HepG2 (cell line): ENCODE results near the gene OR6B3. TPM values are rescaled to one million over a fixed set of nuclear protein-coding genes. Genes with fewer than 3 reads are reported as not detected.
"Not testable (repeated sequence)": the region's sequence is repeated elsewhere in the genome, so short reads cannot be mapped to it uniquely, and the experiment has no call there.

ENCODE experiments used
- ATAC-seq: fragments of 200-7000 bp; cut with Tn5 transposase; 3 replicates; pipeline ENCODE4 v1.9.1; 2020; ENCODE audit warnings: mild to moderate bottlenecking, moderate library complexity
- BruUV-seq: library from RNA; stranded (reverse); fragments of 400-500 nt; replicated peaks from 2 replicates; lab custom pipeline; 2021; lab: Mats Ljungman, UMichigan
- CTCF ChIA-PET: fragments of 300-600 bp; formaldehyde crosslinking; extraction: SDS; loops from one replicate; lab custom pipeline; 2021; ENCODE audit warnings: low total read pairs, inconsistent platforms, low intra/inter-chr PET ratio; lab: Yijun Ruan, JAX
- POLR2A ChIA-PET: fragments of 350-600 bp; sonication (Branson Sonifier 250); formaldehyde crosslinking; loops from one replicate; lab custom pipeline; 2020; ENCODE audit warnings: antibody characterized with exemption, inconsistent platforms; lab: Yijun Ruan, JAX
- DNase-seq: peaks from one replicate; pipeline ENCODE4 v3.0.0-alpha.2; 2015; ENCODE audit warnings: low spot score
- FAIRE-seq: peaks from 3 replicates; lab custom pipeline; 2011; peaks lifted over from hg19 to GRCh38; lab: Jason Lieb, UNC
- H2AFZ ChIP-seq: one replicate; pipeline ENCODE4 v1.6.1; 2011; ENCODE audit warnings: low read length, inconsistent platforms
- H3K27ac ChIP-seq: fragments of 300-600 bp; 3 replicates; pipeline ENCODE4 v1.8.0; 2011; ENCODE audit warnings: mixed run types, mild to moderate bottlenecking, mixed read lengths, low read length, inconsistent platforms; ENCODE audit not compliant: insufficient read depth; ENCODE audit errors: extremely low read length
- H3K27me3 ChIP-seq, 2 experiments: fragments of 200-600 bp in 1 of 2; 2 replicates in 1 of 2; 3 replicates in 1 of 2; pipeline versions ENCODE4 v1.6.0 to v1.8.0; 2011; ENCODE audit warnings: low read length in 2 of 2, mild to moderate bottlenecking in 2 of 2, moderate library complexity in 2 of 2, inconsistent platforms in 1 of 2; ENCODE audit not compliant: insufficient read depth in 2 of 2, control insufficient read depth in 1 of 2
- H3K36me3 ChIP-seq, 2 experiments: fragments of 200-600 bp in 1 of 2; replicated peaks in 1 of 2; 2 replicates in 1 of 2; 3 replicates in 1 of 2; pipeline versions ENCODE4 v1.5.1 to v1.8.0; 2011; ENCODE audit warnings: low read length in 2 of 2, inconsistent platforms in 1 of 2; ENCODE audit not compliant: insufficient read depth in 2 of 2, control insufficient read depth in 1 of 2
- H3K4me1 ChIP-seq: 2 replicates; pipeline ENCODE4 v1.5.1; 2012; ENCODE audit warnings: low read length, inconsistent platforms; ENCODE audit not compliant: insufficient read depth
- H3K4me2 ChIP-seq: 2 replicates; pipeline ENCODE4 v1.6.0; 2011; ENCODE audit warnings: low read depth, low read length, inconsistent platforms
- H3K4me3 ChIP-seq, 3 experiments: fragments of 200-600 bp in 1 of 3; sonication (generic), shearing (Covaris generic) in 1 of 3; replicated peaks in 1 of 3; 2 replicates each; pipeline ENCODE4 v1.5.1; 2011 to 2016; ENCODE audit warnings: low read length in 3 of 3, inconsistent platforms in 2 of 3, low read depth in 2 of 3, mild to moderate bottlenecking in 2 of 3, control low read depth in 1 of 3, mixed read lengths in 1 of 3; ENCODE audit not compliant: insufficient read depth in 1 of 3
- H3K79me2 ChIP-seq: one replicate; pipeline ENCODE4 v1.6.1; 2011; ENCODE audit warnings: low read length, inconsistent platforms; ENCODE audit not compliant: insufficient read depth
- H3K9ac ChIP-seq: 2 replicates; pipeline ENCODE4 v1.6.0; 2011; ENCODE audit warnings: mild to moderate bottlenecking, low read depth, low read length, inconsistent platforms; ENCODE audit not compliant: insufficient read depth
- H3K9me3 ChIP-seq: 2 replicates; pipeline ENCODE4 v1.5.1; 2012; ENCODE audit warnings: mild to moderate bottlenecking, low read length
- H4K20me1 ChIP-seq: 2 replicates; pipeline ENCODE4 v1.6.0; 2011; ENCODE audit warnings: inconsistent platforms, mild to moderate bottlenecking, low read length, moderate library complexity; ENCODE audit not compliant: insufficient read depth
- HMGXB3 ChIP-seq: sonication (generic); formaldehyde crosslinking; IDR thresholded peaks from 2 replicates; pipeline ENCODE4 v1.4.0; 2020; ENCODE audit warnings: missing genetic modification reagents, borderline replicate concordance
- KLF6 ChIP-seq: IDR thresholded peaks from 2 replicates; pipeline ENCODE4 v1.8.0; 2016; ENCODE audit warnings: missing biosample characterization, missing genetic modification reagents
- TOE1 ChIP-seq: sonication (generic); formaldehyde crosslinking; IDR thresholded peaks from 2 replicates; pipeline ENCODE4 v1.4.0; 2020; ENCODE audit warnings: mild to moderate bottlenecking, missing genetic modification reagents
- ZFP36L2 ChIP-seq: sonication (generic); formaldehyde crosslinking; IDR thresholded peaks from 2 replicates; pipeline ENCODE4 v1.4.0; 2020; ENCODE audit warnings: missing genetic modification reagents
- WGBS: methylation state at CpG from one replicate; pipeline ENCODE4 v1.1.6; 2017; ENCODE audit warnings: low lambda C conversion rate; 5-methylcytosine and 5-hydroxymethylcytosine counted together
- in situ Hi-C: cut with HindIII; loops from 2 replicates; pipeline ENCODE4 v1.10.0; 2017; ENCODE audit warnings: low pct_unique_long_range_greater_than_20kb; ENCODE audit not compliant: extremely low pct_ligation_motif_present
- intact Hi-C: fragments of 100-400 bp; cut with micrococcal nuclease; formaldehyde crosslinking; loops from one replicate; pipeline ENCODE4 v1.10.0; 2022; ENCODE audit not compliant: unreplicated experiment
- polyA plus RNA-seq, 8 experiments: library from polyadenylated mRNA; depleted of rRNA in 3 of 8; stranded (reverse) in 7 of 8; unstranded in 1 of 8; fragments of >200 nt; fragmentation: Illumina TruSeq in 4 of 8; extraction: Trizol in 4 of 8; gene quantifications; 2 replicates each; pipeline versions ENCODE4 v1.2.1 to v1.2.3, GENCODE V29; 2011 to 2016; ENCODE audit warnings: low read depth in 4 of 8, missing spikeins in 1 of 8, mixed read lengths in 1 of 8; ENCODE audit not compliant: insufficient read depth in 1 of 8
- total RNA-seq, 5 experiments: library from RNA; depleted of rRNA; stranded (reverse); fragments of >200 nt; fragmentation: Illumina TruSeq; extraction: Trizol; gene quantifications; 2 replicates each; pipeline ENCODE4 v1.2.3, GENCODE V29; 2016; ENCODE audit warnings: low read depth in 1 of 5

Gene OR6B3
- total and polyA plus RNA-seq, 2 of the 13 experiments (the other 11 are each of a cell fraction or from before 2014, with no cell fraction given) = not detected

GRCh38 chr2:240045098-240045497, 8.2 kb downstream of the OR6B3 start (continued):
- no peak for TF ChIP-seq HMGXB3 (CRISPR knock-in tag)
- TF ChIP-seq ZFP36L2 (CRISPR knock-in tag) = no peak
- no peak for TF ChIP-seq KLF6 (CRISPR knock-in tag)
- TF ChIP-seq TOE1 (CRISPR knock-in tag) = no peak
- TF ChIP-seq, all 625 proteins: peak for 0

GRCh38 chr2:240044096-240044495, 9.2 kb downstream of the OR6B3 start:
- DNase-seq, H2AFZ ChIP-seq, H3K27ac ChIP-seq, FAIRE-seq, H3K4me2 ChIP-seq, POLR2A ChIA-PET, H4K20me1 ChIP-seq, H3K4me3 ChIP-seq, intact Hi-C loops, ATAC-seq, H3K36me3 ChIP-seq, CTCF ChIA-PET, H3K9ac ChIP-seq, H3K4me1 ChIP-seq, BruUV-seq, in situ Hi-C loops, H3K79me2 ChIP-seq, H3K9me3 ChIP-seq: not testable (repeated sequence)
- peaks cover 6 to 71% of the 10 kb centered on the region in 2 experiments for H3K27me3 ChIP-seq
- WGBS = 0% methylated on average over 2 of the region's 2 CpGs
